GM12892 (cell line): ENCODE data around the gene KCNC4.

ENCODE experiments used
- POLR2A ChIP-seq: IDR thresholded peaks from 2 replicates; pipeline ENCODE4 v1.6.1; 2011; ENCODE audit warnings: low read depth, low read length, control low read depth
- POLR2AphosphoS5 ChIP-seq: IDR thresholded peaks from 2 replicates; pipeline ENCODE4 v1.6.1; 2011; ENCODE audit warnings: low read depth, low read length, control low read depth
- TAF1 ChIP-seq: IDR thresholded peaks from 2 replicates; pipeline ENCODE4 v1.6.1; 2011; ENCODE audit warnings: low read depth, mild to moderate bottlenecking, control low read depth, low read length, borderline replicate concordance

- no peak for TF ChIP-seq POLR2A
- no peak for TF ChIP-seq POLR2AphosphoS5
- no peak for TF ChIP-seq TAF1
Measured at GRCh38 chr1:110255392-110255787, 45.3 kb downstream of the KCNC4 start.
